ENCODE data around the gene PHIP.

Gene PHIP

GRCh38 chr6:78911218-78911940, 166.7 kb downstream of the PHIP start:
- H3K9me3 ChIP-seq (replicated peaks in 1 of 2; ENCODE audit: control insufficient read depth in 2 of 2, insufficient read depth in 1 of 2, low read depth in 1 of 2, low read length in 2 of 2): peaks cover 2 to 6% of the 10 kb centered on the region in 2 donors
- no peak overlapping the region for H3K4ac ChIP-seq (ENCODE audit: low read length)
- H4K91ac ChIP-seq (ENCODE audit: low read depth, low read length, poor library complexity): no peak overlapping the region
- H3K23ac ChIP-seq (ENCODE audit: low read depth, low read length, poor library complexity): no peak overlapping the region
- H3K9ac ChIP-seq (ENCODE audit: low read depth, low read length, poor library complexity): no peak overlapping the region
- no CpG with 5 or more reads among the region's 9 CpGs for WGBS, 2 donors (ENCODE audit: extremely low coverage in 2 of 2, insufficient read length in 2 of 2, insufficient replicate concordance in 1 of 2)
- peaks cover 0 to 3% of the 10 kb centered on the region in 2 donors for H3K4me1 ChIP-seq (ENCODE audit: control insufficient read depth in 2 of 2, insufficient read depth in 1 of 2, low read depth in 1 of 2, low read length in 2 of 2)
- H3K27ac ChIP-seq (replicated peaks; ENCODE audit: low read length): no peak overlapping the region
- no peak overlapping the region for H3K4me2 ChIP-seq (ENCODE audit: insufficient read depth, low read length, poor library complexity, severe bottlenecking)
- H3K4me3 ChIP-seq (ENCODE audit: low read length in 2 of 2): peak overlapping the region in 1 of 2 donors; percentile 79
- H3K27me3 ChIP-seq (ENCODE audit: control insufficient read depth in 3 of 3, insufficient read depth in 3 of 3, low read depth in 1 of 3, low read length in 3 of 3): peaks cover 0 to 10% (median 0%) of the 10 kb centered on the region in 3 experiments
- no peak overlapping the region for H2AK5ac ChIP-seq (ENCODE audit: low read depth, low read length)
- no peak overlapping the region for H3K18ac ChIP-seq (ENCODE audit: low read length)
- no peak overlapping the region for H2BK12ac ChIP-seq (ENCODE audit: low read length)
- peaks cover 0 to 14% of the 10 kb centered on the region in 2 donors for H3K36me3 ChIP-seq (replicated peaks in 1 of 2; ENCODE audit: control insufficient read depth in 2 of 2, insufficient read depth in 2 of 2, low read length in 2 of 2)
- no peak overlapping the region for H3K14ac ChIP-seq (ENCODE audit: low read length)
- no peak overlapping the region for H2AFZ ChIP-seq (ENCODE audit: low read length)
- H2BK120ac ChIP-seq (ENCODE audit: low read depth, low read length): no peak overlapping the region
- DNase-seq (ENCODE audit: low spot score): no peak
- H2BK5ac ChIP-seq (ENCODE audit: low read length): no peak overlapping the region
- no peaks in the 10 kb centered on the region for H3K79me1 ChIP-seq (ENCODE audit: low read depth, low read length)
- no peak overlapping the region for H4K8ac ChIP-seq (ENCODE audit: low read depth, low read length)
- H2BK15ac ChIP-seq (ENCODE audit: low read length): no peak overlapping the region

GRCh38 chr6:78910591-78911171, 167.4 kb downstream of the PHIP start:
- Histone ChIP-seq H3K9me3 (replicated peaks in 1 of 2; ENCODE audit: control insufficient read depth in 2 of 2, insufficient read depth in 1 of 2, low read depth in 1 of 2, low read length in 2 of 2) (peaks cover 2 to 6% of the 10 kb centered on the region in 2 donors), H4K91ac (ENCODE audit: low read depth, low read length, poor library complexity) (no peak overlapping the region), H4K8ac (ENCODE audit: low read depth, low read length) (no peak overlapping the region), H3K4ac (ENCODE audit: low read length) (no peak overlapping the region), H2BK5ac (ENCODE audit: low read length) (no peak overlapping the region), H3K4me1 (ENCODE audit: control insufficient read depth in 2 of 2, insufficient read depth in 1 of 2, low read depth in 1 of 2, low read length in 2 of 2) (peaks cover 0 to 3% of the 10 kb centered on the region in 2 donors), H2AK5ac (ENCODE audit: low read depth, low read length) (no peak overlapping the region), H3K4me2 (ENCODE audit: insufficient read depth, low read length, poor library complexity, severe bottlenecking) (peak overlapping the region; percentile 72), H3K23ac (ENCODE audit: low read depth, low read length, poor library complexity) (no peak overlapping the region), H2BK15ac (ENCODE audit: low read length) (no peak overlapping the region), H3K27me3 (ENCODE audit: control insufficient read depth in 3 of 3, insufficient read depth in 3 of 3, low read depth in 1 of 3, low read length in 3 of 3) (peaks cover 0 to 10% (median 0%) of the 10 kb centered on the region in 3 experiments), H3K18ac (ENCODE audit: low read length) (peak overlapping the region; percentile 91), H2BK120ac (ENCODE audit: low read depth, low read length) (no peak overlapping the region), H3K27ac (replicated peaks; ENCODE audit: low read length) (no peak overlapping the region), H3K79me1 (ENCODE audit: low read depth, low read length) (no peaks in the 10 kb centered on the region), H3K14ac (ENCODE audit: low read length) (no peak overlapping the region), H2BK12ac (ENCODE audit: low read length) (no peak overlapping the region), H2AFZ (ENCODE audit: low read length) (no peak overlapping the region), H3K36me3 (replicated peaks in 1 of 2; ENCODE audit: control insufficient read depth in 2 of 2, insufficient read depth in 2 of 2, low read length in 2 of 2) (peaks cover 0 to 17% of the 10 kb centered on the region in 2 donors), H3K4me3 (ENCODE audit: low read length in 2 of 2) (peak overlapping the region in 1 of 2 donors; percentile 79), H3K9ac (ENCODE audit: low read depth, low read length, poor library complexity) (peak overlapping the region; percentile 81)
- WGBS, 2 donors (ENCODE audit: extremely low coverage in 2 of 2, insufficient read length in 2 of 2, insufficient replicate concordance in 1 of 2): no CpG with 5 or more reads among the region's 49 CpGs
- DNase-seq (ENCODE audit: low spot score): peak; percentile 9

GRCh38 chr6:78910010-78910409, 168.0 kb downstream of the PHIP start:
- Histone ChIP-seq H3K9me3 (replicated peaks in 1 of 2; ENCODE audit: control insufficient read depth in 2 of 2, insufficient read depth in 1 of 2, low read depth in 1 of 2, low read length in 2 of 2) (peaks cover 2 to 6% of the 10 kb centered on the region in 2 donors), H3K4me1 (ENCODE audit: control insufficient read depth in 2 of 2, insufficient read depth in 1 of 2, low read depth in 1 of 2, low read length in 2 of 2) (peaks cover 0 to 3% of the 10 kb centered on the region in 2 donors), H3K4ac (ENCODE audit: low read length) (no peak overlapping the region), H3K14ac (ENCODE audit: low read length) (no peak overlapping the region), H4K8ac (ENCODE audit: low read depth, low read length) (no peak overlapping the region), H3K79me1 (ENCODE audit: low read depth, low read length) (no peaks in the 10 kb centered on the region), H3K4me3 (ENCODE audit: low read length in 2 of 2) (no peak overlapping the region), H3K18ac (ENCODE audit: low read length) (no peak overlapping the region), H2AFZ (ENCODE audit: low read length) (no peak overlapping the region), H2BK5ac (ENCODE audit: low read length) (no peak overlapping the region), H3K23ac (ENCODE audit: low read depth, low read length, poor library complexity) (no peak overlapping the region), H3K4me2 (ENCODE audit: insufficient read depth, low read length, poor library complexity, severe bottlenecking) (no peak overlapping the region), H4K91ac (ENCODE audit: low read depth, low read length, poor library complexity) (no peak overlapping the region), H2BK12ac (ENCODE audit: low read length) (no peak overlapping the region), H3K27ac (replicated peaks; ENCODE audit: low read length) (no peak overlapping the region), H2BK15ac (ENCODE audit: low read length) (no peak overlapping the region), H3K9ac (ENCODE audit: low read depth, low read length, poor library complexity) (no peak overlapping the region), H3K27me3 (ENCODE audit: control insufficient read depth in 3 of 3, insufficient read depth in 3 of 3, low read depth in 1 of 3, low read length in 3 of 3) (peaks cover 0 to 10% (median 0%) of the 10 kb centered on the region in 3 experiments), H3K36me3 (replicated peaks in 1 of 2; ENCODE audit: control insufficient read depth in 2 of 2, insufficient read depth in 2 of 2, low read length in 2 of 2) (peaks cover 0 to 17% of the 10 kb centered on the region in 2 donors), H2BK120ac (ENCODE audit: low read depth, low read length) (no peak overlapping the region), H2AK5ac (ENCODE audit: low read depth, low read length) (no peak overlapping the region)
- WGBS, 2 donors (ENCODE audit: extremely low coverage in 2 of 2, insufficient read length in 2 of 2, insufficient replicate concordance in 1 of 2): no CpG with 5 or more reads among the region's 10 CpGs
- no peak for DNase-seq (ENCODE audit: low spot score)

DNA sequence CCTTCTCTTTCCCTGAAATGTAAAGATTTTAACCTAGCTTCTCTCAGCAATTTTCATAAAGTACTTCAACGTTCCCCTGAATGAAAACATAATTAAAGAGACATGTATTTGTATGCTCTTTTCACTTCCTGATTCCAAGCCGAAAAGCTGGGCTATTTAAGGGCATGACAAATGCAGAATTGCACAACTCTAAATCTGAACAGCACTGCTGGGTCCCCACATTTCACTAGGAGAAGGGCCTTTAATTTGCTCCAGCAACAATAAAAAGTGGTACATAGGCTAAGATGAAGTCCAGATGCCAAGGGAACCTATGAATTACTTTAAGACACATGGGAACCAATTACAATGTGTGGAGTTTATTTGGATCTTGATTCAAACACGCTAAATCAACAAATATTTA, 168.7 kb downstream of the PHIP start:
- Histone ChIP-seq H3K4me1 (ENCODE audit: control insufficient read depth in 2 of 2, insufficient read depth in 1 of 2, low read depth in 1 of 2, low read length in 2 of 2) (peaks cover 0 to 3% of the 10 kb centered on the region in 2 donors), H3K4me3 (ENCODE audit: low read length in 2 of 2) (no peak overlapping the region), H3K9ac (ENCODE audit: low read depth, low read length, poor library complexity) (no peak overlapping the region), H3K36me3 (replicated peaks in 1 of 2; ENCODE audit: control insufficient read depth in 2 of 2, insufficient read depth in 2 of 2, low read length in 2 of 2) (peaks cover 0 to 19% of the 10 kb centered on the region in 2 donors), H3K79me1 (ENCODE audit: low read depth, low read length) (no peaks in the 10 kb centered on the region), H2AK5ac (ENCODE audit: low read depth, low read length) (no peak overlapping the region), H3K4me2 (ENCODE audit: insufficient read depth, low read length, poor library complexity, severe bottlenecking) (no peak overlapping the region), H2AFZ (ENCODE audit: low read length) (no peak overlapping the region), H2BK12ac (ENCODE audit: low read length) (no peak overlapping the region), H4K8ac (ENCODE audit: low read depth, low read length) (no peak overlapping the region), H3K9me3 (replicated peaks in 1 of 2; ENCODE audit: control insufficient read depth in 2 of 2, insufficient read depth in 1 of 2, low read depth in 1 of 2, low read length in 2 of 2) (peaks cover 2 to 6% of the 10 kb centered on the region in 2 donors), H3K4ac (ENCODE audit: low read length) (no peak overlapping the region), H2BK120ac (ENCODE audit: low read depth, low read length) (no peak overlapping the region), H2BK15ac (ENCODE audit: low read length) (no peak overlapping the region), H3K18ac (ENCODE audit: low read length) (no peak overlapping the region), H3K27me3 (ENCODE audit: control insufficient read depth in 3 of 3, insufficient read depth in 3 of 3, low read depth in 1 of 3, low read length in 3 of 3) (peaks cover 0 to 10% (median 0%) of the 10 kb centered on the region in 3 experiments), H4K91ac (ENCODE audit: low read depth, low read length, poor library complexity) (no peak overlapping the region), H2BK5ac (ENCODE audit: low read length) (no peak overlapping the region), H3K23ac (ENCODE audit: low read depth, low read length, poor library complexity) (no peak overlapping the region), H3K14ac (ENCODE audit: low read length) (no peak overlapping the region), H3K27ac (replicated peaks; ENCODE audit: low read length) (no peak overlapping the region)
- no CpG with 5 or more reads among the region's 3 CpGs for WGBS, 2 donors (ENCODE audit: extremely low coverage in 2 of 2, insufficient read length in 2 of 2, insufficient replicate concordance in 1 of 2)
- no peak for DNase-seq (ENCODE audit: low spot score)
